GM12892 (cell line): ENCODE measurements around the gene TAL2.

Experiments
- POLR2AphosphoS5 ChIP-seq: IDR thresholded peaks from 2 replicates; pipeline ENCODE4 v1.6.1; 2011; ENCODE audit warnings: low read depth, low read length, control low read depth
- TAF1 ChIP-seq: IDR thresholded peaks from 2 replicates; pipeline ENCODE4 v1.6.1; 2011; ENCODE audit warnings: low read depth, mild to moderate bottlenecking, control low read depth, low read length, borderline replicate concordance

DNA sequence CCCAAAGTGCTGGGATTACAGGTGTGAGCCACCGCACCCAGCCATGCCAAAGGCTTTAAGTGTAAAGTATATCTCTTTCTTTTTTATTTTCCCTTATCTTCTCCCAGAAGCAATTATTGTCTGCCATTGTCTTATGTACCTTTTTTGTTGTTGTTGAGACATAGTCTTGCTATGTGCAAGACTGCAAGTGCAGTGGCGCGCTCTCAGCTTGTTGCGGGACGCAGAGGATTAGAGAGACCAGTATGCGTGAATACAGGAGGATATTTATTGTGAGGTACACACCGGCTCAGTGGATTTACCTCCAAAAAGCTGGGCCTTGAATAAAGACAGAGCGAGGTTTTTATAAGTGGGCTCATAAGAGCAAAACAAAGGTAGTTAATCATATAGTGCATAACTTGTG is 43.9 kb downstream of the TAL2 start:
- TF ChIP-seq POLR2AphosphoS5 (no peak), TAF1 (no peak)
